Activated naive CD8-positive, alpha-beta T cell treated with anti-CD3 and anti-CD28 coated beads, Interleukin-2, amount 50 U/mL, for 24 hours (primary cell): ENCODE results near the gene TRAPPC2L.

Experiments
- ATAC-seq: fragments of 150-1000 bp; cut with Tn5 transposase; one replicate; pipeline ENCODE4 v1.10.0; 2021
- DNase-seq: peaks from one replicate; pipeline ENCODE4 v3.0.0; 2021
- H3K27ac Mint-ChIP-seq: one replicate; pipeline ENCODE4 v1.8.0; 2021; ENCODE audit warnings: mild to moderate bottlenecking, mixed read lengths
- H3K27me3 Mint-ChIP-seq: one replicate; pipeline ENCODE4 v1.8.0; 2021; ENCODE audit warnings: mixed read lengths
- H3K36me3 Mint-ChIP-seq: one replicate; pipeline ENCODE4 v1.8.0; 2021; ENCODE audit warnings: low read depth, mixed read lengths
- H3K4me1 Mint-ChIP-seq: one replicate; pipeline ENCODE4 v1.8.0; 2021; ENCODE audit warnings: mixed read lengths
- H3K4me3 Mint-ChIP-seq: one replicate; pipeline ENCODE4 v1.8.0; 2021; ENCODE audit warnings: mild to moderate bottlenecking, moderate library complexity, mixed read lengths
- H3K9me3 Mint-ChIP-seq: one replicate; pipeline ENCODE4 v1.8.0; 2021; ENCODE audit warnings: mixed read lengths

The TRAPPC2L gene

DNA sequence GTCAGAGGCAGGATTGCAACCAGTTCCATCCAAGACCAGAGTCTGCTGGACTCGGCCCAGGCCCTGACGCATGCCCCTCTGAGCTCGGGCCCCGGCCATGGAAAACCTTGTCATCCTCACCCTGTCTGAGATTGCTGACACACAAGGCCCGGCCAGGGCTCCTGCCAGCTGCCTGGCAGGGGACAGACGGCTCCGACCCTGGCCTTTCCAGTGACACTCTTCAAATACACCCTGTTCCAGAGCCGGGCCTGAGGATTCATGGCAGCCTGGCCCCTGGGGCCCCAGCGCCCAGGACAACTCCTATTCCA, 12.7 kb downstream of the TRAPPC2L start:
- Mint-ChIP-seq H3K27me3 (peaks cover 15% of the 10 kb centered on the region), H3K4me3 (no peak overlapping the region), H3K36me3 (no peaks in the 10 kb centered on the region), H3K4me1 (peaks cover 5% of the 10 kb centered on the region), H3K27ac (no peak overlapping the region), H3K9me3 (no peaks in the 10 kb centered on the region)
- DNase-seq (no peak), ATAC-seq (no peak)

DNA sequence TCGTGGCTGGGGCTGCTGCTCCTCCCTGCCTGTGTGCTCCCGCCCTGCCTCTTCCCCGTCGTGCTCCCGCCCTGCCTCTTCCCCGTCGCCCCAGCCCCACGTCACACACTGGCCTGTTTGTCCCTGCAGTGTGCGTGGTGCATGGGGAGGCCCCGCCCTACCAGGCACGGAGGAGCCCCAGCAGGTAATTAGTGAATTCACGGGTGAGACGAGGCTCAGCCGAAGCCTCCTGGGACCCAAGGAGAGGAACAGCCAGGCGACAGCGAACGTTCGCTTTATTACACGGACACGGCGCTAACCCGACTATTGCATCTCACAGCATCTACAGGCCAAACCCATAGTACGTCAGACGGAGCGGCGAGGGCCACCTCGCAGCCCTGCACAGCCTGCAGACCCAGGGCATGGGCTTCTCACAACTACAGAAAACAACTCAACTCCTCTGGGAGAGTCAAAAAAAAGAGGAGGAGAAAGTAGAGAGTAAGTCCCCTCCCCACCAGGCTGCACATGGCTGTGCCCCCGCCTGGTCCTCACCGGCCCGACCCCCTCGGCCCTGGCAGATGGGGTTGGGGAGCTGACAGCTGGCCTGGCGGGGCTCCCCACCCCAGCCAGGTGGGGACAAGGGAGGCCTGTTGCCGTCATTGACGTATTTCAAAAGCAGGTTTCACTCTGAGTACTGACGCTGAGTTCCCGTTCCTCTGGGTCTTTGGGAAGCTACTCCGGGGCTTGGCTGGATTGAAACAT, 13.9 kb downstream of the TRAPPC2L start:
- Mint-ChIP-seq H3K27ac (no peak overlapping the region), H3K36me3 (peaks cover under 1% of the 10 kb centered on the region), H3K9me3 (no peaks in the 10 kb centered on the region), H3K4me3 (no peak overlapping the region), H3K4me1 (peaks cover 5% of the 10 kb centered on the region), H3K27me3 (peaks cover 15% of the 10 kb centered on the region)
- ATAC-seq (peak; percentile 21), DNase-seq (no peak)

DNA sequence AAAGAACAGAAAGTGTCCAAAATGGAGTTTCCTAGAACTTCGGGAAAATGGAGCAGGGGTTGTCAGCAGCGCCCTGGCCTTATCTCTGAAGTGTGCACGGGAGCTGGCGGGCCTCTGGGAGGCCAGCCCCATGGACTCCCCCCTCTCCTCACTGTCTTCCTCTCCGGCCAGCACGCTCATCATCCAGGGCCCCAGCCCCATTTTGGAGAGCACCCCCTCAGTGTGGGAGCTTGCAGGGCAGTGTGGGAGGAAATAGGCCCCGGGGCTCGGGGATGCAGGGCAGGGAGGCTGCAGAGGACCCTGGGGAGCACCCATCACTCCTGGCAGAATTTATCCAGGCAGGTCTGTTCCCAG, 14.4 kb downstream of the TRAPPC2L start:
- Mint-ChIP-seq H3K27me3 (peaks cover 15% of the 10 kb centered on the region), H3K4me3 (no peak overlapping the region), H3K9me3 (no peaks in the 10 kb centered on the region), H3K27ac (no peak overlapping the region), H3K4me1 (peaks cover 5% of the 10 kb centered on the region), H3K36me3 (peaks cover 2% of the 10 kb centered on the region)
- DNase-seq, result no peak
- ATAC-seq, result no peak

DNA sequence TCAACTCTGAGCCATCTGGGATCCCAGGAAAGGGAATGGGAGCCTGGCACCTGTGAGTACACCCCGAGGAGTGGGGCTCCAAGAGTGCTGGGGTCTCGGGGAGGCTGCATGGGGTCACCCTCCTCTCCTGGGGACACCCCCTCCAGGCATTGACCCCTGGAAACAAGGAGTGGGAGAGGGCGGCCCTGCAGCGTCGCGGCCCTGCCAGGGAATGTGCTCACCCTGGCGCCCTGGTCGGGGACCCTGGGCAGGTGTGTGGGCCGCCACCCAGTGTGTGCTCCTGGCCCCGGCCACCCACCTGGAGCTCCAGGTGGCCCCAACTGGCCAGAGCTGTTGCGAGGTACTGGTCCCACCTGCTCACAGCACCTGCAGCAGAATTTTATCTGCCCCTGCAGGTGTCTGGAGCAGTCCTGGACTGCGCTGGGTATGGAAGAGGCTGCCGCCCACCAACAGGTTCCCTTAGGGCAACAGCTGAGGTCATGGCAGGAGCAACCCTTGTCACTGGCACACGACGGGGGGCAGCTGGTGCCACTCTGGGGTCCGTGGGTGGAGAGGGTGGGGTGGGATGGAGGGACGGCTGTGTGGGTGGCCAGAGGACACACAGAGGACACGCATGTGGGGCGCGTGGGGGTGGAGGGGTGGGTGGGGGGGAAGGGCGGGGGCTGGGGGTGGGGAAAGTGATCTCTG, 14.9 kb downstream of the TRAPPC2L start:
- peaks cover 5% of the 10 kb centered on the region for H3K4me1 Mint-ChIP-seq
- ATAC-seq (no peak), DNase-seq (no peak)
- H3K36me3 Mint-ChIP-seq, result peaks cover 3% of the 10 kb centered on the region
- H3K9me3 Mint-ChIP-seq, result no peaks in the 10 kb centered on the region
- no peak overlapping the region for H3K4me3 Mint-ChIP-seq
- H3K27ac Mint-ChIP-seq, result no peak overlapping the region
- H3K27me3 Mint-ChIP-seq, result peaks cover 15% of the 10 kb centered on the region

DNA sequence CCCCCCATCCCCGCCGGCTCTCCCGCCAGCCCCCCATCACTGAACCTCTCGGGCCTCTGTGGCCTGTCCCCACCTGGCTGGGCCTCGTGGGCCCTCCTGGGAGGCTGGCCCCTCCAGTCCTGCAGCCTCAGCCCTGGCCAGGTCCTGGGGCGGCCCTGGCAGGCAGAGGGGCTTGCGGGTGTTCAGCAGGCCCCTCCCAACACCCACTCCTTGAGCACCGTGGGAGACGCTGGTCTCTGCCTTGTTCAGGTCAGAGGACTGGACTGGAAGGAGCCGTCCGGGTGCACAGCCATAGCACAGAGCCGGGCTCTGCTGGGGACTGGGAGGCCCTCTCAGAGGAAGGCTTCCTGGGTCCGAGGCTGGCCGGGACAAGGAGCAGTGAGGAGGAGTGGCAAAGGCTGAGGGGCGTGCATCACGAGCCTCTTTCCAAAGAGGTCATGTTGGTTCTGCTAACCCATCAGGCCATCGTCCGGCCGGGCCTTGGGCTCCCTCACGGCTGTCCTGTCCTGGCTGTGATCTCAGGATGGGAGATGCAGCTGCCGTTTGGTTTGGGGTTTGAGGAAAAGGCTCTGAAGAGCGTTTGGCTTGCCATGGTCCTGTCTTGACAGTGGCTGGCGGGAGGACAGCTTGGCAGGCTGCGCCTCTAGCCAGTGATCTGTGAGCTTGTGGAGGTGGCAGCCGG, 15.9 kb downstream of the TRAPPC2L start:
- ATAC-seq (no peak), DNase-seq (no peak)
- no peaks in the 10 kb centered on the region for H3K9me3 Mint-ChIP-seq
- H3K36me3 Mint-ChIP-seq, result peaks cover 3% of the 10 kb centered on the region
- no peak overlapping the region for H3K4me3 Mint-ChIP-seq
- H3K27me3 Mint-ChIP-seq, result peaks cover 15% of the 10 kb centered on the region
- no peak overlapping the region for H3K27ac Mint-ChIP-seq
- peaks cover 5% of the 10 kb centered on the region for H3K4me1 Mint-ChIP-seq

DNA sequence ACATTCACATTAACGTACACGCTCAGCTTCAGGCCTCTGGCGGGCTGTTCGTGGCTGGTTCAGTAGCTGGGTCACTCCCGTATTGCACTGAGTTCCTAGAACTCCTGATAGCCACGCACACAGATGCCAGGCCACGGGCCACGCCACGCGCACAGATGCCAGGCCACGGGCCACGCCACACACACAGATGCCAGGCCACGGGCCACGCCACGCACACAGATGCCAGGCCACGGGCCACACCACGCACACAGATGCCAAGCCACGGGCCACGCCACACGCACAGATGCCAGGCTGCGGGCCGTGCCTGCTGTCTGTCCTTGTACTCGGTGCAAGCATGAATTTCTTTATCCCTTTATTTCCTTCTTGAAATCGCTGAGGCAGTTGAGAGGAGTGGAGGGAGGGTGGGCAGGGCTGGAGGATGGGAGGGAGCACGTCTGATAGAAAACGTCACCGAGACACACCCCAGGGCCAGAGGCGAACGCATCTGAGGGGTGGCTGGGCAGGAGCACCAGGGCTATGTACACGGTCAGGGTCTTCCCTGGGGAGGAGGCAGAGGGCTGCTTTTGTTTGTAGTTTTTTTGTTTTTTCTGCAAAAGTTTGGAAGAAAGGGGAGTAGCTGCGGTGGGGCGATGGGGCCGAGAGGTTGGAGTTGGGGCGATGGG, 18.1 kb downstream of the TRAPPC2L start:
- ATAC-seq (no peak), DNase-seq (no peak)
- Mint-ChIP-seq H3K36me3 (peaks cover 3% of the 10 kb centered on the region), H3K9me3 (no peaks in the 10 kb centered on the region), H3K27ac (no peak overlapping the region), H3K27me3 (peaks cover 9% of the 10 kb centered on the region), H3K4me3 (no peak overlapping the region), H3K4me1 (peaks cover 5% of the 10 kb centered on the region)

DNA sequence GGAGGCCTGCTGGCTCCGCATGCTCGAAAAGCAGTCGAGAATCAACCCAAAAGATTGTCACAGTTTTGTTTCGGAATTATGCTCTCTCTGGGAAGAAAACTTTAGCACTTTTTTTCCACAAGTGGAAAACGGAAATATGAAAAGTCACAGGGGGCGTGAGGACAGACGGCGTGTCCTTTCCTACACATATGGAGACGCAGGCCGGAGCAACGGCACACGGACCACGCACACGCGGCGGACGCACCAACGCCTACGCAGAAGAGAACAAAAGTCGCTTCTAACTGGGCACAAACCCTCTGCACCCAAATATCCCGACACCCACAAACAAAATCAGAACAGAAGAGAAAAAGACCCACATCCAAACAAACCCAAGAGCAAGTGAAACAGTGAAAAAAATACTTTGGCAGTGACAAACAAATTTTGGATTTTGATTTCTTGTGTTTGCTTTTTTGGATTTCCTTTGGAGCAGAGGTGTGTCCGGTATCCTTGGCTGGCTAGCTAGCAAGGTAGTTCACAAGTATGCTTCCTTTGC, 18.8 kb downstream of the TRAPPC2L start:
- peaks cover 5% of the 10 kb centered on the region for H3K27me3 Mint-ChIP-seq
- no peak overlapping the region for H3K27ac Mint-ChIP-seq
- H3K4me3 Mint-ChIP-seq, result no peak overlapping the region
- H3K36me3 Mint-ChIP-seq, result peaks cover 3% of the 10 kb centered on the region
- peaks cover 3% of the 10 kb centered on the region for H3K4me1 Mint-ChIP-seq
- no peak for DNase-seq
- no peaks in the 10 kb centered on the region for H3K9me3 Mint-ChIP-seq
- no peak for ATAC-seq

DNA sequence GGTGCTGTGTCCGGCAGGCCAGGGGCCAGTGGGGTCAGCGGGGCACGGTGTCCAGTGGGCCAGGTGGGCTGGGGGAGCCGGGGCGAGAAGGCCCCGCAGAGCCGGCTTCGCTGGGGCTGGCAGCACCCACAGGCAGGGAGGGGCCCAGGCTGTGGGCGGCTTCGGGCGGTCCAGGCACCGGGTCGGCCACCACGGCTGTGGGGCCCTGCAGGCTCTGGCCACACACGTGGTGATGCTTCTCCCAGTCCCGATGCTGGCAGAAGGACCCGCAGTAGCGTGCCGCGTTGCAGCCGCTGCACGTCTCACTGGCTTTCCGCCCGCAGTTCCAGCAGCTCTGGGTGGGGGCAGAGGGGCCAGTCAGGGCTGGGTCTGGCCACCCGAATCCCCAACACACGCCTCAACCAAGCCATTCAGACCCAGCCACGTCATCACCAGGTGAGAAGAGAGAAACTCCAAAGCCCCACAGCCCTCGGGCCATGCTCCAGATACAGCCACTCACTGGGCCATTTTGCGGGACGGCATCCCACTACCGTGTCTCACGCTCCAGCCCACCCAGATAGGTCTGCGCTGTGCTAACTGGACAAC, 20.1 kb downstream of the TRAPPC2L start:
- ATAC-seq (no peak), DNase-seq (no peak)
- no peak overlapping the region for H3K27ac Mint-ChIP-seq
- H3K36me3 Mint-ChIP-seq, result peaks cover 3% of the 10 kb centered on the region
- no peaks in the 10 kb centered on the region for H3K4me1 Mint-ChIP-seq
- H3K4me3 Mint-ChIP-seq, result no peak overlapping the region
- no peaks in the 10 kb centered on the region for H3K27me3 Mint-ChIP-seq
- no peaks in the 10 kb centered on the region for H3K9me3 Mint-ChIP-seq

DNA sequence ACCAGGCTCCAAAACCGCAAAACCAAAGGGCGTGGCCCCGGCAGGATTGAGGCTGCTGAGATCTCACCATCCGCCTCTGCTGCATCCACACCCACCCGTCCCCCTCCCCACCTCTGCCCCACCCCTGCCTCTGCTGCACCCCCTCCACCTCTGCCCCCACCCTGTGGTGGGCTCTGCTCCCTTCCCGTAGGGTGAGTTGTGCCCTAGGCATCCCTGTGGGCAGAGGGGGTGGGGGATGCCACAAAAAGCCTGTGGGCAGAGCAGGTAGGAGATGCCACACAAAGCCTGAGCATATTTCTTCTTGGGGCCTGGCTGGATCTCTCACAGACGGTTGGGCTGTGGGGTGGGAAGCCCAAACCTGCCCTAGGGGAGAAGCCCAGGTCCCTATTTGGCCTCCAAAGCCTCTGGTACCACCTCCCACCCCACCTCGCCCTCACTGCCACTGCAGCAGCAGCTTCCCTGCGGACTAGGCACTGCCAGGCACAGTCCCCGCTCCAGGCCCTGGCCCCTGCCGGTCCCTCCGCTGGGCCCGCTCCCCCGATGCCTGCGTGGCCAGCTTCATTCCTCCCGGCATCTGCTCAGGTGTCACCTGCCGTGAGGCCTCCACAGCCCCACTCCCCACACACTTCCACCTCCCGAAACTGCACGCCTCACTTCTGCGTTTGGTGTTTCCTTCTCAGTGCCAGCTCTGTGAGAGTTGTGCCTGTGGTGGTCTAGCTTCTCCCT, 20.8 kb downstream of the TRAPPC2L start:
- Mint-ChIP-seq H3K9me3 (no peaks in the 10 kb centered on the region), H3K4me3 (no peak overlapping the region), H3K4me1 (peaks cover 2% of the 10 kb centered on the region), H3K27me3 (no peaks in the 10 kb centered on the region), H3K27ac (no peak overlapping the region), H3K36me3 (peaks cover 3% of the 10 kb centered on the region)
- DNase-seq (no peak), ATAC-seq (no peak)

DNA sequence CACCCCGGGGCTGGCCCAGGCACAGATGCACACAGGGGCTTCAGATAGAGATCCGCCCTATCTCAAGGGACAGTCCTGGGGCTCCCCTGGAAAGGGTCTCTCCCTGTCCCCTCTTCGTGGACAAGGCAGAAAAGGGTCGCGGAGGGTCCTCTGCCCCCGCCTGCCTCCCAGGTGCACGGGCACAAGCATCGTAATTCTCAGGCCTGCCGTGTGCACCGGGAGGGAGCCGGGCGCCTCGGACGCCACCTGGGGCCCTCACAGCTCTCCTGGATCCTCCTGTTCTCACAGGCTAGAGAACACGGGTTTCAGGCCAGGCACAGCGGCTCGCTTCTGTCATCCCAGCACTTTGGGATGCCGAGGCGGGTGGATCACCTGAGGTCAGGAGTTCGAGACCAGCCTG, 21.4 kb downstream of the TRAPPC2L start:
- H3K4me3 Mint-ChIP-seq, result no peak overlapping the region
- H3K4me1 Mint-ChIP-seq, result peaks cover 2% of the 10 kb centered on the region
- no peak overlapping the region for H3K27ac Mint-ChIP-seq
- no peaks in the 10 kb centered on the region for H3K9me3 Mint-ChIP-seq
- no peaks in the 10 kb centered on the region for H3K27me3 Mint-ChIP-seq
- peaks cover 3% of the 10 kb centered on the region for H3K36me3 Mint-ChIP-seq
- ATAC-seq (no peak), DNase-seq (no peak)

DNA sequence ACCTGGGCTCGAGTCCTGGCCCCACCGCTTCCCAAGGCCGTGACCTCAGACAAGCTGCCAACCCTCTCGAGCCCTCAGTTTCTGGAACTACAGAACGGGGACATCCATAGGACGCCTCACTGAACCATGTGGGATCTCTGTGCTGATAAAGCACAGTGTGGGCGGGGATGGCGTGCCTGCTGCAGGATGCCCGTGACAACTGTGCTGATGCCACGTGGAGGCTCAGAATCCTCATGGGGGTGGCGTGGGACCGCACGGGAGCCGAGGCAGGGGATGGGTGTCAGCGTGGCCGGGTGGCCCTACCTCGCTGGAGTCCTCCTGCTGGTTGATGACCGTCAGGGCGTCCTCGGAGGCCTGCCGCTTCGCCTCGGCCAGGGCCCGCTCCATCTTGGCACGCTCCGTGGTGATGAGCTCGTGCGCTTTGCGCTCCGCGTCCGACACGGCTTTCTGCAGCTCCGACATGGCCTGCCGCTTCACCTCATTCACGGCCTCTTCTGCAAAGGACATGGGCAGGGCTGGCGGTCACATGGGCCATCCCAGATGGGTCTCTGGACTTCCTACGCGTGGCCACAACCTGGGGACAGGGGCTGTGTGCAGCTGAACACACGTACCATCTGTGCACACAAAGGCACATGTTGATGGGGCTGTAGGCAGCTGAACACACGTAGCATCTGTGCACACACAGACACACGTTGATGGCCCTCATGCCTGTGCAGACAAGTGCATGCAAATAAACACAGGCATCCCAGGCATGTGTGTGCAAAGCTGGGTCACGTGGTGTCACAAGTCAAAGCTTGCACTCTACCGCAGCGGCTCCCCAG, 22.2 kb downstream of the TRAPPC2L start:
- Mint-ChIP-seq H3K27me3 (no peaks in the 10 kb centered on the region), H3K4me1 (peaks cover 2% of the 10 kb centered on the region), H3K9me3 (no peaks in the 10 kb centered on the region), H3K27ac (no peak overlapping the region), H3K36me3 (peaks cover 3% of the 10 kb centered on the region), H3K4me3 (no peak overlapping the region)
- ATAC-seq (no peak), DNase-seq (no peak)

DNA sequence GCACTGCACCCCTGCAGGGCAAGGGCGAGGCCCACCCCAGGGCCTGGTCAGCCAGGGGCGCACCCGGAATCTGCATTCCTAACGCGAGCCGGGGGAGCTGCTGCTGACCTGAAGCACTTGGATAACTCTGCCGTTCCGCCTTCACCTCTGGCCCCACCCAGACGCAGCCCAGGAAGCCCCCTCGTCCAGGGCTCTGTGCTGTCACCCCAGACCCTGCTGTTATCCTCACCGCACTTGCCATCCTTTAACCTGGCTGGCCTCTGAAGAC, 22.8 kb downstream of the TRAPPC2L start:
- H3K27me3 Mint-ChIP-seq, result no peaks in the 10 kb centered on the region
- H3K9me3 Mint-ChIP-seq, result no peaks in the 10 kb centered on the region
- H3K36me3 Mint-ChIP-seq, result peaks cover 3% of the 10 kb centered on the region
- no peak overlapping the region for H3K27ac Mint-ChIP-seq
- peaks cover 2% of the 10 kb centered on the region for H3K4me1 Mint-ChIP-seq
- no peak overlapping the region for H3K4me3 Mint-ChIP-seq
- no peak for ATAC-seq
- DNase-seq, result no peak

DNA sequence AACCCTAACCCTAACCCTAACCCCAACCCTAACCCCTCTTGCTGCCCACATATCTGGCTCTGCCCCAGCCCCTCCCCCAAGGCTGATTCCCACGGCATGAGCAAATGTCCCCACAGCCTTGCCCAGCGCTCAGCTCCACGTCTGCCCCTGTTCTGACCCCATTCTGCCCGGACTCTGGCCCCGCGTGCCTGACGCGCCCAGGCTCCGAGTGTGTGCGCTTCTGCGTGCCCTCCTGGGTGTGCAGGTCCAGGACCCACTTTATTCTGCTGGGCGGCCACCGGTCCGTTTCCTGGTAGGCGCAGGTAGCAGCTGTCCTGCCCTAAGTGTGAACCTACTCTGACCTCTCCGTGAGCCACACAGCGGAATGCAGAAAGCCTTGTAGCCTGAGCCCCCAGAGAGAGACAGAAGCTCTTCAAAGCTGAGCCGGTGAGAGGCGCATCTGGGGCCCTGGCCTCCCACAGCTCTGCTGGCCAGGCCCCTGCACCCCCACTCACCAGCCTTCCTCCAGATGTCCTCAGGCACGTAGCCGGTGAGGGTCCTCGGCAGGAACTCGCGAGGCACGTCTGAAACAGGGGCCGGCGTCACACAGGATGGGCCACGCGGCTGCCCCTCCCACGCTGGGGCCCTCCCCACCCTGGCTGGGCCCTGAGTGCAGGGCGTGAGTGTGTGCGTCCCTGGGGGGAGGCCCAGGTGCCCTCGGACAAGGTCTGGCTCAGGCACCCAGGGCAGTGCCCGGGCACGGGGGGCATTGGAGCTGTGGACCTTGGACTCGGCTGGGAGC, 23.5 kb downstream of the TRAPPC2L start:
- Mint-ChIP-seq H3K27me3 (no peaks in the 10 kb centered on the region), H3K27ac (no peak overlapping the region), H3K4me3 (no peak overlapping the region), H3K36me3 (peaks cover 3% of the 10 kb centered on the region), H3K4me1 (peaks cover 2% of the 10 kb centered on the region), H3K9me3 (no peaks in the 10 kb centered on the region)
- ATAC-seq (no peak), DNase-seq (no peak)
